SK-N-SH (cell line): Measurements from ENCODE around the gene RPL22. TPM values are rescaled to one million over a fixed set of nuclear protein-coding genes. Genes with fewer than 3 reads are reported as not detected.

Source experiments
- CTCF ChIA-PET: fragments of 300-600, 350-600 bp; formaldehyde crosslinking; extraction: SDS; loops from one replicate; lab custom pipeline; 2021; lab: Yijun Ruan, JAX
- POLR2A ChIA-PET: fragments of 350-600 bp; sonication (Branson Sonifier 250); formaldehyde crosslinking; extraction: SDS; loops from one replicate; lab custom pipeline; 2020; ENCODE audit warnings: antibody characterized with exemption, inconsistent platforms; lab: Yijun Ruan, JAX
- DNase-seq: peaks from one replicate; pipeline ENCODE4 v3.0.0; 2012
- H2AFZ ChIP-seq: fragments of 200-600 bp; sonication (generic); 2 replicates; pipeline ENCODE4 v1.8.1; 2016; ENCODE audit warnings: antibody characterized with exemption, mild to moderate bottlenecking, low read depth
- H3F3A ChIP-seq: fragments of 200-600 bp; sonication (generic); replicated peaks from 2 replicates; pipeline ENCODE3; 2016; ENCODE audit warnings: antibody characterized with exemption, mild to moderate bottlenecking; ENCODE audit not compliant: insufficient read depth
- H3K27ac ChIP-seq, 2 experiments: fragments of 200-500 bp in 1 of 2; fragments of 200-600 bp in 1 of 2; sonication (Bioruptor generic) in 1 of 2; sonication (generic), shearing (Covaris generic) in 1 of 2; 2 replicates each; pipeline versions ENCODE4 v1.5.1 to v1.6.1; 2014 to 2016; ENCODE audit warnings: low read depth in 2 of 2, inconsistent platforms in 1 of 2, low read length in 1 of 2, mild to moderate bottlenecking in 1 of 2, mixed read lengths in 1 of 2
- H3K27me3 ChIP-seq: fragments of 200-600 bp; sonication (generic), shearing (Covaris generic); 2 replicates; pipeline ENCODE4 v1.6.1; 2016; ENCODE audit warnings: mixed run types; ENCODE audit not compliant: insufficient read depth
- H3K36me3 ChIP-seq, 2 experiments: fragments of 200-500 bp in 1 of 2; fragments of 200-600 bp in 1 of 2; sonication (Bioruptor generic) in 1 of 2; sonication (generic) in 1 of 2; replicated peaks in 1 of 2; 2 replicates each; pipeline versions ENCODE3 to v1.5.1; 2014 to 2016; ENCODE audit warnings: low read length in 1 of 2, mild to moderate bottlenecking in 1 of 2; ENCODE audit not compliant: insufficient read depth in 2 of 2, control insufficient read depth in 1 of 2
- H3K4me1 ChIP-seq, 2 experiments: fragments of 200-500 bp in 1 of 2; fragments of 200-600 bp in 1 of 2; sonication (Bioruptor generic) in 1 of 2; sonication (generic), shearing (Covaris generic) in 1 of 2; 2 replicates each; pipeline versions ENCODE4 v1.5.1 to v1.6.1; 2014 to 2016; ENCODE audit warnings: low read depth in 1 of 2, low read length in 1 of 2, mixed run types in 1 of 2; ENCODE audit not compliant: insufficient read depth in 2 of 2, control insufficient read depth in 1 of 2
- H3K4me2 ChIP-seq: fragments of 200-600 bp; sonication (generic), shearing (Covaris generic); 2 replicates; pipeline ENCODE4 v1.6.1; 2017; ENCODE audit warnings: mixed run types
- H3K4me3 ChIP-seq, 2 experiments: fragments of 200-500 bp in 1 of 2; fragments of 200-600 bp in 1 of 2; sonication (Bioruptor generic) in 1 of 2; sonication (generic), shearing (Covaris generic) in 1 of 2; 2 replicates each; pipeline versions ENCODE4 v1.5.1 to v1.8.1; 2014 to 2016; ENCODE audit warnings: low read depth in 2 of 2, inconsistent platforms in 1 of 2, low read length in 1 of 2, mild to moderate bottlenecking in 1 of 2, mixed read lengths in 1 of 2, moderate library complexity in 1 of 2
- H3K79me2 ChIP-seq: fragments of 200-600 bp; sonication (generic); 2 replicates; pipeline ENCODE4 v1.8.1; 2017; ENCODE audit warnings: mild to moderate bottlenecking; ENCODE audit not compliant: insufficient read depth
- H3K9ac ChIP-seq: fragments of 200-600 bp; sonication (generic); 2 replicates; pipeline ENCODE4 v1.6.1; 2017; ENCODE audit warnings: mixed run types
- H3K9me2 ChIP-seq: fragments of 200-600 bp; sonication (generic); 2 replicates; pipeline ENCODE4 v1.6.1; 2017; ENCODE audit warnings: mixed run types
- H3K9me3 ChIP-seq: fragments of 200-600 bp; sonication (generic); 2 replicates; pipeline ENCODE4 v1.6.1; 2017; ENCODE audit warnings: mixed run types, mild to moderate bottlenecking, moderate library complexity
- H4K20me1 ChIP-seq: fragments of 200-600 bp; sonication (generic); 2 replicates; pipeline ENCODE4 v1.6.1; 2017; ENCODE audit warnings: mild to moderate bottlenecking, mixed run types; ENCODE audit not compliant: insufficient read depth
- CHD2 ChIP-seq: fragments of 150-350 bp; IDR thresholded peaks from 2 replicates; pipeline ENCODE4 v1.6.1; 2018; ENCODE audit warnings: low read length; ENCODE audit not compliant: partially characterized antibody
- FOSL2 ChIP-seq: IDR thresholded peaks from 2 replicates; pipeline ENCODE4 v1.4.0; 2012; ENCODE audit warnings: low read depth, mild to moderate bottlenecking, moderate library complexity, borderline replicate concordance
- FOXM1 ChIP-seq: IDR thresholded peaks from 2 replicates; pipeline ENCODE4 v1.4.0; 2012; ENCODE audit warnings: low read depth, mild to moderate bottlenecking
- GATA2 ChIP-seq: sonication (generic); formaldehyde crosslinking; IDR thresholded peaks from 2 replicates; pipeline ENCODE4 v1.5.0; 2020; ENCODE audit warnings: mild to moderate bottlenecking, missing genetic modification reagents
- RAD21 ChIP-seq: IDR thresholded peaks from 2 replicates; pipeline ENCODE4 v1.6.1; 2012; ENCODE audit warnings: mild to moderate bottlenecking, low read length
- RFX5 ChIP-seq: IDR thresholded peaks from 2 replicates; pipeline ENCODE4 v1.6.1; 2012; ENCODE audit warnings: mild to moderate bottlenecking, improper control_type of control experiment, low read length
- TCF12 ChIP-seq: IDR thresholded peaks from 2 replicates; pipeline ENCODE4 v1.4.0; 2012
- YY1 ChIP-seq: IDR thresholded peaks from 2 replicates; pipeline ENCODE4 v1.4.0; 2012; ENCODE audit warnings: low read depth, mild to moderate bottlenecking
- WGBS: methylation state at CpG from one replicate; pipeline ENCODE4 v1.1.6; 2017; ENCODE audit warnings: low lambda C conversion rate; 5-methylcytosine and 5-hydroxymethylcytosine counted together
- polyA plus RNA-seq, 3 experiments: library from polyadenylated mRNA; depleted of rRNA; stranded (reverse); fragments of >200 nt; gene quantifications; 2 replicates each; pipeline ENCODE4 v1.2.3, GENCODE V29; 2012
- TF ChIP-seq, protein P1 (sequence below): fragments of 150-350 bp; IDR thresholded peaks from 2 replicates; pipeline ENCODE4 v1.6.1; 2016; ENCODE audit warnings: mild to moderate bottlenecking, low read depth, low read length
- TF ChIP-seq, protein P2 (sequence below): IDR thresholded peaks from 2 replicates; pipeline ENCODE4 v1.6.1; 2012; ENCODE audit warnings: mild to moderate bottlenecking, low read depth, low read length, moderate library complexity
- TF ChIP-seq, protein P3 (sequence below): IDR thresholded peaks from 2 replicates; pipeline ENCODE4 v1.4.0; 2012; ENCODE audit warnings: low read depth

The RPL22 gene
- polyA plus RNA-seq, 1 of the 3 experiments (the other 2 are of a cell fraction): 140 TPM

DNA sequence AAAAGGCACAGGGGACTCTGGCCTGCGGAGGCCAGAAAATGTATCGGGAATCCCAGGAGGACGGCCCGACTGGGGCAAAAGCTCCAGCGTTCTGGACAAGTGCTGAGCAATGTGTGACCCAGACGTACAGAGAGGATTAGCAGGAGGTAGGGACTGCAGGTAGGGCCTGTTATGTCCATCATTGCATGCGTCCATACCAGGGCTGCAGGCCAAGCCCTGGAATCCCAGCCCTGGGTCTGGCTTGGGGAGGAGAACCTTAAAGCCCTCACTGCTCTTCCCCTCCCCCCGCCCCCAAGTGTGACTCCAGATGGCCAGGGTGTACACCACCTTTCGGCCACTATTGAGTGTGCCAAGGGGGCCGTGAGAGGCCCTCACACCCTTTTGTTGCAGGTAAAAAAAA, 8.5 kb upstream of the RPL22 start:
- Histone ChIP-seq H3K9me2 (no peaks in the 10 kb centered on the region), H3K27ac (no peak overlapping the region), H3K4me1 (peaks cover 0 to 18% of the 10 kb centered on the region in 2 experiments; a peak in 1 of 4 replicates), H3K4me2 (no peak overlapping the region; the same call in 1 of the 2 replicates), H3K9ac (no peak overlapping the region), H2AFZ (no peak overlapping the region), H3K79me2 (no peaks in the 10 kb centered on the region), H3F3A (no peaks in the 10 kb centered on the region), H3K9me3 (no peaks in the 10 kb centered on the region), H3K4me3 (no peak overlapping the region), H4K20me1 (no peaks in the 10 kb centered on the region), H3K36me3 (peaks cover 0 to 10% of the 10 kb centered on the region in 2 experiments), H3K27me3 (no peaks in the 10 kb centered on the region)
- no peak for TF ChIP-seq YY1
- ChIA-PET CTCF (interaction anchor here (0.7 to 5.1 kb wide), 17 partner anchors 9 to 230 kb away, joined by 3 to 43 read pairs (median 4); partner anchors contain the start of genes ICMT, KCNAB2 and RPL22), POLR2A (no interaction called here)
- WGBS: 97% methylated on average over 6 of the region's 10 CpGs
- peak; percentile 43 for DNase-seq

DNA sequence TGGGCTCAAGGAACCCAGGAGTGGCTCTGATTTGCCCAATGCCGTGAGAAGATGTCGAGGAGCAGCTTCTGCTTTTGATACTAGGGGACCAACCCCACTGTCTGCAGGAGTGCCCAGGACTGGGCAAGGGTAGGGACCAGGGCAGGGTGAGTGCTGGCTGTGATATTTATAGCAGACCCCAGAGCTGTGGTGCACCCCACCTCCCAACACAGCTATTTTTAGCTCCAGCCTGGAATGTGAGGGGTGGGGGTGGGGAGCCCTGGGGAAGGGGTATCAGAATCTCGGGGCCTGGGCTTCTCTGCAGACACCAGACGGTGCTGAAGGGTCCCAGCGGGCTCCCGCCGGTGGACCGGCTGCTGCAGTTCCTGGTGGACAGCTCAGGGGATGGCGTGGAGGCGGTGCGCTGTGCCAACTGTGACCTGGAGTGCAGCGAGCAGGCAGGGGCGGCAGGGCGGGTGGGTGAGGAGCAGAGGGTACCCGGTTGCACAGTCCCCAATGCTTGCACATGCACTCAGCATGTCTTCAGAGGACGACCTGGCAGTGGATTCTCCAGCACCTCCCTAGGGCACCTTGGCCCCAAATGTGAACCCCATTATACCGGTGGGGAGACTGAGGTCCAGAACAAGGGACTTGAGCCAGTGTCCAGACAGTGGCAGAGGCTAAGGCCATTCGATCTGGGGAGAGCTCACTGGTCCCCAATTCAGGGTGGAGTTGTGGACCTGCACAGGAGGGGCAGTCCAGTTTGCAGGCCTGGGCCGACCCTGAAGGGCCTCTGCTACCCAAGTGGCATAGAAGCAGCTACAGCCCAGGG, 7.9 kb upstream of the RPL22 start:
- H3K4me2 ChIP-seq: no peak overlapping the region

More for the DNA sequence above, 7.9 kb upstream of the RPL22 start:
- H3K9me3 ChIP-seq: no peaks in the 10 kb centered on the region
- TF ChIP-seq, protein P1, sequence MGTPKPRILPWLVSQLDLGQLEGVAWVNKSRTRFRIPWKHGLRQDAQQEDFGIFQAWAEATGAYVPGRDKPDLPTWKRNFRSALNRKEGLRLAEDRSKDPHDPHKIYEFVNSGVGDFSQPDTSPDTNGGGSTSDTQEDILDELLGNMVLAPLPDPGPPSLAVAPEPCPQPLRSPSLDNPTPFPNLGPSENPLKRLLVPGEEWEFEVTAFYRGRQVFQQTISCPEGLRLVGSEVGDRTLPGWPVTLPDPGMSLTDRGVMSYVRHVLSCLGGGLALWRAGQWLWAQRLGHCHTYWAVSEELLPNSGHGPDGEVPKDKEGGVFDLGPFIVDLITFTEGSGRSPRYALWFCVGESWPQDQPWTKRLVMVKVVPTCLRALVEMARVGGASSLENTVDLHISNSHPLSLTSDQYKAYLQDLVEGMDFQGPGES: no peak
- TF ChIP-seq FOXM1 (no peak), RAD21 (no peak), RFX5 (no peak), TCF12 (no peak), FOSL2 (no peak), GATA2 (CRISPR knock-in tag) (no peak), CHD2 (no peak)
- TF ChIP-seq, protein P2, sequence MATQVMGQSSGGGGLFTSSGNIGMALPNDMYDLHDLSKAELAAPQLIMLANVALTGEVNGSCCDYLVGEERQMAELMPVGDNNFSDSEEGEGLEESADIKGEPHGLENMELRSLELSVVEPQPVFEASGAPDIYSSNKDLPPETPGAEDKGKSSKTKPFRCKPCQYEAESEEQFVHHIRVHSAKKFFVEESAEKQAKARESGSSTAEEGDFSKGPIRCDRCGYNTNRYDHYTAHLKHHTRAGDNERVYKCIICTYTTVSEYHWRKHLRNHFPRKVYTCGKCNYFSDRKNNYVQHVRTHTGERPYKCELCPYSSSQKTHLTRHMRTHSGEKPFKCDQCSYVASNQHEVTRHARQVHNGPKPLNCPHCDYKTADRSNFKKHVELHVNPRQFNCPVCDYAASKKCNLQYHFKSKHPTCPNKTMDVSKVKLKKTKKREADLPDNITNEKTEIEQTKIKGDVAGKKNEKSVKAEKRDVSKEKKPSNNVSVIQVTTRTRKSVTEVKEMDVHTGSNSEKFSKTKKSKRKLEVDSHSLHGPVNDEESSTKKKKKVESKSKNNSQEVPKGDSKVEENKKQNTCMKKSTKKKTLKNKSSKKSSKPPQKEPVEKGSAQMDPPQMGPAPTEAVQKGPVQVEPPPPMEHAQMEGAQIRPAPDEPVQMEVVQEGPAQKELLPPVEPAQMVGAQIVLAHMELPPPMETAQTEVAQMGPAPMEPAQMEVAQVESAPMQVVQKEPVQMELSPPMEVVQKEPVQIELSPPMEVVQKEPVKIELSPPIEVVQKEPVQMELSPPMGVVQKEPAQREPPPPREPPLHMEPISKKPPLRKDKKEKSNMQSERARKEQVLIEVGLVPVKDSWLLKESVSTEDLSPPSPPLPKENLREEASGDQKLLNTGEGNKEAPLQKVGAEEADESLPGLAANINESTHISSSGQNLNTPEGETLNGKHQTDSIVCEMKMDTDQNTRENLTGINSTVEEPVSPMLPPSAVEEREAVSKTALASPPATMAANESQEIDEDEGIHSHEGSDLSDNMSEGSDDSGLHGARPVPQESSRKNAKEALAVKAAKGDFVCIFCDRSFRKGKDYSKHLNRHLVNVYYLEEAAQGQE: no peak
- TF ChIP-seq, protein P3, sequence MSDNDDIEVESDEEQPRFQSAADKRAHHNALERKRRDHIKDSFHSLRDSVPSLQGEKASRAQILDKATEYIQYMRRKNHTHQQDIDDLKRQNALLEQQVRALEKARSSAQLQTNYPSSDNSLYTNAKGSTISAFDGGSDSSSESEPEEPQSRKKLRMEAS: no peak
- POLR2A ChIA-PET: no interaction called here
- CTCF ChIA-PET: interaction anchor here (0.6 to 5.1 kb wide), 13 partner anchors 8 to 230 kb away, joined by 3 to 43 read pairs (median 3); partner anchors contain the start of genes KCNAB2 and RPL22
- H4K20me1 ChIP-seq: no peaks in the 10 kb centered on the region
- no peak for DNase-seq
- H3K27me3 ChIP-seq: no peaks in the 10 kb centered on the region
- H3K36me3 ChIP-seq: peaks cover 0 to 4% of the 10 kb centered on the region in 2 experiments
- no peaks in the 10 kb centered on the region for H3K79me2 ChIP-seq
- no peaks in the 10 kb centered on the region for H3K9me2 ChIP-seq
- no peak overlapping the region for H2AFZ ChIP-seq
- WGBS: 96% methylated on average over 14 of the region's 19 CpGs
- H3K4me3 ChIP-seq: no peak overlapping the region
- no peak overlapping the region for H3K9ac ChIP-seq
- no peaks in the 10 kb centered on the region for H3F3A ChIP-seq
- peaks cover 0 to 18% of the 10 kb centered on the region in 2 experiments; a peak in 1 of 4 replicates for H3K4me1 ChIP-seq
- H3K27ac ChIP-seq: no peak overlapping the region
